Fibroblast of the aortic adventitia (primary cell): ENCODE measurements around the gene COQ7. TPM values are rescaled to one million over a fixed set of nuclear protein-coding genes. Genes with fewer than 3 reads are reported as not detected.

ENCODE experiments used
- DNase-seq: peaks from one replicate; pipeline ENCODE4 v3.0.0-alpha.2; 2010; ENCODE audit warnings: low read depth
- H3K4me3 ChIP-seq: 2 replicates; pipeline ENCODE4 v1.5.1; 2011; ENCODE audit warnings: low read depth, mild to moderate bottlenecking, control low read depth, low read length, moderate library complexity
- CTCF ChIP-seq: IDR thresholded peaks from 2 replicates; pipeline ENCODE4 v1.5.1; 2011; ENCODE audit warnings: mild to moderate bottlenecking, low read length, control low read depth, inconsistent platforms; ENCODE audit not compliant: insufficient read depth
- total RNA-seq: library from RNA; depleted of rRNA; stranded (reverse); fragments of >200 nt; gene quantifications from 2 replicates; pipeline ENCODE4 v1.2.3, GENCODE V29; 2012; ENCODE audit warnings: low replicate concordance

The COQ7 gene
- total RNA-seq, 1 donor: 12.7 TPM

GRCh38 chr16:19090916-19091315 lies 23.5 kb downstream of the COQ7 start:
- H3K4me3 ChIP-seq: no peak overlapping the region
- DNase-seq: no peak

GRCh38 chr16:19092653-19093410 lies 25.4 kb downstream of the COQ7 start:
- DNase-seq: no peak
- no peak overlapping the region for H3K4me3 ChIP-seq
- TF ChIP-seq CTCF: no peak

More at GRCh38 chr16:19090916-19091315, 23.5 kb downstream of the COQ7 start:
- no peak for TF ChIP-seq CTCF

GRCh38 chr16:19093631-19094541 lies 26.5 kb downstream of the COQ7 start:
- DNase-seq: no peak
- TF ChIP-seq CTCF: no peak
- no peak overlapping the region for H3K4me3 ChIP-seq

- DNase-seq: no peak
- TF ChIP-seq CTCF: no peak
- no peak overlapping the region for H3K4me3 ChIP-seq
Observed at GRCh38 chr16:19094542-19095365, 27.3 kb downstream of the COQ7 start.

GRCh38 chr16:19095654-19096053 lies 28.2 kb downstream of the COQ7 start:
- no peak for TF ChIP-seq CTCF
- no peak for DNase-seq
- no peak overlapping the region for H3K4me3 ChIP-seq

GRCh38 chr16:19098173-19098572 lies 30.8 kb downstream of the COQ7 start:
- no peak overlapping the region for H3K4me3 ChIP-seq
- TF ChIP-seq CTCF: no peak
- no peak for DNase-seq
